Smooth muscle cell (in vitro differentiated cells): ENCODE measurements around the gene BLOC1S3. TPM values are rescaled to one million over a fixed set of nuclear protein-coding genes. Genes with fewer than 3 reads are reported as not detected.

Source experiments
- DNase-seq: peaks from one replicate; lab custom pipeline; 2025; ENCODE audit not compliant: unreplicated experiment; lab: John Stamatoyannopoulos, UW
- H2AFZ ChIP-seq: fragments of 200-600 bp; sonication (generic); 2 replicates; pipeline ENCODE4 v1.6.0; 2016; ENCODE audit warnings: antibody characterized with exemption, low read depth, mild to moderate bottlenecking
- H3F3A ChIP-seq: fragments of 200-600 bp; sonication (generic); 2 replicates; pipeline ENCODE4 v1.6.0; 2017; ENCODE audit warnings: antibody characterized with exemption, low read depth
- H3K27ac ChIP-seq: fragments of 200-600 bp; sonication (generic); 2 replicates; pipeline ENCODE4 v1.5.1; 2016; ENCODE audit warnings: low read depth, mild to moderate bottlenecking
- H3K27me3 ChIP-seq: fragments of 200-600 bp; sonication (generic); 2 replicates; pipeline ENCODE4 v1.6.1; 2016; ENCODE audit warnings: low read depth, mild to moderate bottlenecking
- H3K36me3 ChIP-seq: fragments of 200-600 bp; sonication (generic); 2 replicates; pipeline ENCODE4 v1.5.1; 2016; ENCODE audit warnings: low read depth
- H3K4me1 ChIP-seq: fragments of 200-600 bp; sonication (generic); 2 replicates; pipeline ENCODE4 v1.5.1; 2016; ENCODE audit warnings: low read depth
- H3K4me2 ChIP-seq: fragments of 200-600 bp; sonication (generic); 2 replicates; pipeline ENCODE4 v1.6.0; 2016; ENCODE audit warnings: mild to moderate bottlenecking
- H3K4me3 ChIP-seq: fragments of 200-600 bp; sonication (generic); 2 replicates; pipeline ENCODE4 v1.5.1; 2016; ENCODE audit warnings: mild to moderate bottlenecking
- H3K79me2 ChIP-seq: fragments of 200-600 bp; sonication (generic); 2 replicates; pipeline ENCODE4 v1.6.0; 2016; ENCODE audit warnings: low read depth, mild to moderate bottlenecking
- H3K9ac ChIP-seq: fragments of 200-600 bp; sonication (generic); 2 replicates; pipeline ENCODE4 v1.6.0; 2016; ENCODE audit warnings: low read depth
- H3K9me3 ChIP-seq: fragments of 200-600 bp; sonication (generic); replicated peaks from 2 replicates; pipeline ENCODE4 v1.5.1; 2016; ENCODE audit warnings: low read depth
- H4K20me1 ChIP-seq: fragments of 200-600 bp; sonication (generic); 2 replicates; pipeline ENCODE4 v1.6.0; 2016; ENCODE audit warnings: low read depth
- CTCF ChIP-seq: fragments of 200-600 bp; sonication (generic); IDR thresholded peaks from 2 replicates; pipeline ENCODE4 v1.5.1; 2017; ENCODE audit warnings: borderline replicate concordance, mild to moderate bottlenecking, antibody characterized with exemption; ENCODE audit not compliant: insufficient read depth, poor library complexity, severe bottlenecking
- WGBS: methylation state at CpG from one replicate; pipeline ENCODE4 v1.1.7; 2016; ENCODE audit warnings: low lambda C conversion rate; 5-methylcytosine and 5-hydroxymethylcytosine counted together
- polyA plus RNA-seq: library from polyadenylated mRNA; unstranded; fragments of >200 nt; fragmentation: Nextera tagmentation; extraction: Ambion mirVana; gene quantifications from 2 replicates; pipeline ENCODE4 v1.2.1, GENCODE V29; 2016
- total RNA-seq: library from RNA; depleted of rRNA; stranded (reverse); fragments of >200 nt; gene quantifications from 2 replicates; pipeline ENCODE4 v1.2.3, GENCODE V29; 2014

The BLOC1S3 gene
- total and polyA plus RNA-seq, 2 experiments from 2014 or later, result 3.5 to 7.7 TPM

- Histone ChIP-seq H3K4me2 (no peak overlapping the region), H3K27me3 (peaks cover 3% of the 10 kb centered on the region), H3K27ac (no peak overlapping the region), H3F3A (no peaks in the 10 kb centered on the region), H2AFZ (no peak overlapping the region), H3K9ac (no peak overlapping the region), H3K36me3 (no peaks in the 10 kb centered on the region), H3K9me3 (no peaks in the 10 kb centered on the region), H3K79me2 (no peaks in the 10 kb centered on the region), H4K20me1 (peaks cover 5% of the 10 kb centered on the region), H3K4me3 (no peak overlapping the region), H3K4me1 (peaks cover 8% of the 10 kb centered on the region)
- no peak for TF ChIP-seq CTCF
- no peak for DNase-seq
- WGBS, result 96% methylated on average over 26 of the region's 27 CpGs
Measured at GRCh38 chr19:45158503-45159209, 19.9 kb upstream of the BLOC1S3 start.

- no peak overlapping the region for H3K4me2 ChIP-seq
- no peak overlapping the region for H3K27ac ChIP-seq
- no peaks in the 10 kb centered on the region for H3K36me3 ChIP-seq
- peaks cover under 1% of the 10 kb centered on the region for H4K20me1 ChIP-seq
- no peak for DNase-seq
- H3K27me3 ChIP-seq, result no peaks in the 10 kb centered on the region
- H3K9ac ChIP-seq, result no peak overlapping the region
- no peaks in the 10 kb centered on the region for H3F3A ChIP-seq
- no peak overlapping the region for H3K4me3 ChIP-seq
- no peaks in the 10 kb centered on the region for H3K79me2 ChIP-seq
- H3K9me3 ChIP-seq, result no peaks in the 10 kb centered on the region
- WGBS, result 95% methylated on average over 10 of the region's 12 CpGs
- no peak overlapping the region for H2AFZ ChIP-seq
- TF ChIP-seq CTCF, result no peak
- peaks cover under 1% of the 10 kb centered on the region for H3K4me1 ChIP-seq
Measured at GRCh38 chr19:45159210-45159970, 19.2 kb upstream of the BLOC1S3 start.

GRCh38 chr19:45159971-45160324, 18.6 kb upstream of the BLOC1S3 start:
- H3K4me1 ChIP-seq, result no peaks in the 10 kb centered on the region
- DNase-seq, result no peak
- no peaks in the 10 kb centered on the region for H3K9me3 ChIP-seq
- H3K4me3 ChIP-seq, result no peak overlapping the region
- H3K4me2 ChIP-seq, result no peak overlapping the region
- H4K20me1 ChIP-seq, result no peaks in the 10 kb centered on the region
- H3F3A ChIP-seq, result no peaks in the 10 kb centered on the region
- H2AFZ ChIP-seq, result no peak overlapping the region
- no peaks in the 10 kb centered on the region for H3K79me2 ChIP-seq
- no peak overlapping the region for H3K27ac ChIP-seq
- H3K9ac ChIP-seq, result no peak overlapping the region
- H3K36me3 ChIP-seq, result no peaks in the 10 kb centered on the region
- 93% methylated on average over 10 of the region's 10 CpGs for WGBS
- TF ChIP-seq CTCF, result no peak
- H3K27me3 ChIP-seq, result no peaks in the 10 kb centered on the region
